ENCODE results near the gene TET3.

The TET3 gene

DNA sequence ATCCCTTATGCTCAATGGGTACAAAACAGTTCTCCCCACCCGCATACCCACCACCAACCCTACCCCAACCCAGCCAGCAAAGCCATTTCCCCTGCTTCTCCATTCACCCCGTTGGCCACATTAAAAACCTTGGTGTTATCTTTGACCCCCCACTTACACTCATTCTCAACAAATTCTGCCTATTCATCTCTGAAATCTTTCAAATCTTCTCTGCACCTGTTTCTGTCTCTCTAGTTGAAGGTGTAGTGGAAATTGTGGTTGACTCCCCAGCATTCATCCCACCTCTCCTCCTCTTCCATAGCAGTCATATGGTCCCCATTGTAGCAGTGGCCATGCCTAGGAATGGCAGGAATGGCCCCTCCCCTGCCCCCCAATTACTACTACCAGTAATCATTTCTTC lies 20.5 kb upstream of the TET3 start:
- DNase-seq (ENCODE audit: low read depth in 2 of 2), result no peak

GRCh38 chr2:73965053-73965452 lies 19.7 kb upstream of the TET3 start:
- DNase-seq (ENCODE audit: low read depth in 2 of 2), result no peak

- DNase-seq (ENCODE audit: low read depth in 2 of 2), result no peak
Measured at GRCh38 chr2:73968357-73968937, 16.3 kb upstream of the TET3 start.

- DNase-seq (ENCODE audit: low read depth in 2 of 2), result no peak
Measured at GRCh38 chr2:73969356-73969755, 15.4 kb upstream of the TET3 start.

DNA sequence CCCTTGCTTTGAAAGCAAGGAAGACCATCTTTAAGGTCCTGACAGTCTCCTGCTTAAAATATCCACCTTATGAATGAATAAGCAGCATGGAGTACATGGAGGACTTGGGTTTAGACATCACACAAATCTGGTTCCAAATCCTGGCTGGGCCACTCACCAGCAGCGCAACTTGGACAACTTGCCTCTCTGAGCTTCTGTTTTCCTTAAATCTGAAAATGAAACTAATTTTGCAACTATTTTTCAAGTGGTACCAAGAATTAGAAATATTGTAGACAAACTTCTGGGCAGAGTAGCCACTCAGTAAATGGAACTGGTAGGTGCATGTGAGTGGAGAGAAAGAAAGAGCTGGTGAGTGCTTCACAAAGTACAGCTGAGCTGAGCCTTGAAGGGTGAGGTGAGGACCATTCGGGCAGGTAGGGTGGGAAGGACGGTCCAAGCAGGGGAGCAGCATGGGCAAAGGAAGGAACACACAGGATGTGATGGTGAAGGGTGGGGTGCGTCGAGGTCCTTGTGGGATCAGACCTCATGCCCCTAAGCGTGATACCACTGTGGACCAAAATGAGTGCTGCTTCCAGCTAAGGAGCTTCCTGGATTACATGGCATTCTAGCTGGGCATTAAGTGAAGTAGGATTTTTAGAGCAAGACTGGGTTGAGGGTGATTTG lies 14.4 kb upstream of the TET3 start:
- no peak for DNase-seq (ENCODE audit: low read depth in 2 of 2)

DNA sequence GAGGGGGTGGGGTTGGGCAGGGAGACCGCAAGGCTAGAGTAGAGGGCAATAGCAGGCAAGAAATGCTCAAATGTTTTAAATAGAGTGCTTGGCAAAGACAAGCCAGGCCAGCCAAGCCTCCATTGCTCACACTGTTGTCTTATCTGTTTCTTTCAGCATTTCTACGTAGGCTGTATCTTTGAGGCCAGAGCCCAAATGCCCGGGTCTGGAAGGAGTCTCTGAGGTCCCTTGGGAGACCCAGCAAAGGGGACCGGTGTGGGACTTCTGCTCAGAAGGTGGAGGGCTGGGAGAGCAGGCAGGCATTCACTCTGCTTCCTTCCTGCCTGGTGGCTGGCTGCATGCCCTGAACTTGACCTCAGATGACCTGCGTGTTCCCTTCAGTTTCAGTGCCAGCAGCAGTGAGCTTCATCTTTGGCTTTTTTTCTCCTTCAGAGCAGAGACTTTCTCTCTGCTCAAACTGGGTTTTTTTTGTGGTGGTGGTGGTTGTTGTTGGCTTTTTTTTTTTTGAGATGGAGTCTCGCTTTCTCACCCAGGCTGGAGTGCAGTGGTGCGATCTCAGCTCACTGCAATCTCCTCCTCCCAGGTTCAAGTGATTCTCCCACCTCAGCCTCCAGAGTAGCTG lies 13.7 kb upstream of the TET3 start:
- DNase-seq (ENCODE audit: low read depth in 2 of 2), result no peak

DNA sequence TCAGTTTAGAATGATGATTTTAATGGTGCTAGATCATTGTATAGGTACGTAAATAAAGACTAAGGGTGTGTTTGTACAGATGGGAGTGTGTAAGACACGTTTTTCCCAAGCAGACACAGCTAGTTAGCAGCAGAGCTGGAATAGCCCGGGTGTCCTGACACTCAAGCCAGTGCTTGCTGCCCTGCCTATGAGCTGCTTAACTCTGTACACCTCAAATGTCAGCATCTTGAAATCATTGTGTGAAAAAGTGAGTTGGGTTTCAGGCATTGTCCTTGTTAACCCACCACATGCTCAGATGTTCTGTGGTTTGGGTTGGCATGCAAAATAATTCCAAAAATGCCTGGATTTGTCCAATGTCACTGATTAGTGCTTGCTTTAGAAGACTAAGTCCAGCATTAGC lies 13.0 kb upstream of the TET3 start:
- no peak for DNase-seq (ENCODE audit: low read depth in 2 of 2)

- DNase-seq (ENCODE audit: low read depth in 2 of 2), result no peak
Measured at GRCh38 chr2:73972846-73973245, 11.9 kb upstream of the TET3 start.

- no peak for DNase-seq (ENCODE audit: low read depth in 2 of 2)
Measured at GRCh38 chr2:73975731-73976130, 9.0 kb upstream of the TET3 start.

DNA sequence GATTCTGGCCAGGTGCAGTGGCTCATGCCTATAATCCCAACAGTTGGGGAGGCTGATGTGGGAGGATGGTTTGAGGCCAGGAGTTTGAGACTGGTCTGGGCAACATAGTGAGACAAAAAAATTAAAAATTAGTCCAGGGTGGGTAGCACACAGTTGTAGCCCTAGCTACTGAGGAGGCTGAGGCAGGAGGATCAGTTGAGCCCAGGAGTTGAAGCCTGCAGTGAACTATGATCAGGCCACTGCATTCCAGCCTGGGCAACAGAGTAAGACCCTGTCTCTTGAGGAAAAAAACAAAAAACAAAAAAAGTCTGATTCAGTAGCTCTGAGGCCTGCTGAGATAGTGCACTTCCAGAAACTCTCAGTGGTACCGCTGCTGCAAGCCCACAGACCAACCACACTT lies 7.9 kb upstream of the TET3 start:
- DNase-seq (ENCODE audit: low read depth in 2 of 2), result no peak

DNA sequence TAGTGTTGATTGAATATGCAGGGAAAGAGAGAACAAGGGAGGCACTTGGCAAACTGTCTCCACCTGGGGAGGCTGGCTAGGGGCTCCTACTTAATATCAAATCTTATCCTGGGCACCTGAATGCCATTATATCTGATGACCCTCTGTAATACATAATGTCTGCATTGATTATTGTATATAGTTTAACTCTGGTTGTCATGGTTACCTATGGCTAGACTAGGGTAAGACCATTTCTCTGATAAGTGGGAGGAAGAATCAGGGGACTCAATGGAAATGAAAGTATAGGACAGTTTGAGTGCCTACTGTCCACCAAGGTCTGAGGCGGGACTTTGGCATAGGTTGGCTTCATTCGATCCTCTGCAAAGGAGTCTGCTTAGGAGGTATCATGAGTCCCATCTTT lies 7.2 kb upstream of the TET3 start:
- DNase-seq (ENCODE audit: low read depth in 2 of 2), result no peak

- DNase-seq (ENCODE audit: low read depth in 2 of 2), result peak in 1 of 2 donors; percentile 55
Measured at GRCh38 chr2:73979021-73979420, 5.7 kb upstream of the TET3 start.

DNA sequence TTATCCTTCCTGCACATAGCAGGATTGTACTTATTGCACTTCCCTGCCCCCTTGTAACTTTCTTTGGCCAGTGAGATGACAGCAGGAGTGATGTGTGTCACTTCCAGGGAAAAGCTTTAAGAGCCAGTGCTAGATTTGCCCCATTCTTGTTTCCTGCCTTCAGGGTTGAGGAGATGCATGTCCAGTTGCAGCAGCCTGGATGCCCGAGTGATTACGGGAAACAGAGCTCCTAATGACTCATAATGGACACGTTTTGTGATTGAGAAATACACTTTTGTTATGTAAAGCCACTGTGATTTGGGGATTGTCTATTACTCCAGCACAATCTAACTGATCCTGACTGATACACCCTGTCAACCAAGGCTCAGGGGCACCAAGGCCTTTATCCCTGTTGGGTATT lies 5.0 kb upstream of the TET3 start:
- DNase-seq (ENCODE audit: low read depth in 2 of 2), result no peak

DNA sequence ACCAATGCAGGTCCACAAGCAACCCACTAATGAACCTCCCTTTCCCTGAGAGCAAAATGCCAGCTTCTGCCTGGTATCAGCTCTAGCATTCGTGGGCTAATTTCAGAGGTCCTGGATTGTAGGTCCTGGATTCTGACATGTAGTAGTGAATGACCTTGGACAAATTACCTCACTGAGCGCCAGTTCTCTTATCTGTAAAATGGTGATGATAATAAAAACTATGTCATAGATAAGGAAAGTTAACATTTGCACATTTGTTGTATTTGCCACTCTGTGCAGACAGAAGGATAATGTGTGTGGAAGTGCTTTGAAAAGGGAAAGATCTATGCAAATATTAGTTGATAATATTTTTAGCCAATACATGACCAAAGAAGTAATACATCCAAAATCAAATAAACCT lies 4.1 kb upstream of the TET3 start:
- DNase-seq (ENCODE audit: low read depth in 2 of 2), result no peak

GRCh38 chr2:73981081-73982001 lies 3.4 kb upstream of the TET3 start:
- DNase-seq (ENCODE audit: low read depth in 2 of 2), result no peak

DNA sequence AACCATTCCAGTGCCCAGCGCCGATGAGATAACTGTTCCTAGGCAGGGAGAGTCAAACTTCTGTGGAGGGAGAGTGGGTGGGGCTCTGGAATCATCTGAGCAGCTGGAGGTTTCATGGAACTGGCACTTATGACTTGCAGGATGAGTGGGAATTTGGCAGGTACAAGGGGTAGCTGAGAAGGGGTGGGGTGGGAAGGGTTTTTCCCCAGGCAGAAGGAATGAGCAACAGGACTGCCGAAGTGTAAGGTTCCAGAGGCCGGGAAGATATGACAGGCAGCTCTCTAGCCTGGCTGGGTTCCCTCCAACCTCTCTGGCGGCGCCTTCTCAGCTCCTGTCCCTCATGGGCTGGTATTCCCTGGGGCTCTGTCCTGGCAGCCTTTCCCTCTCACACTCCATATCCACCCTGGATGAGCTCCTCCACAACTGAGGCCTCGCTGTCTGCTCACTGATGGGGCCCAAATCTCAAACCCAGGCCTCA lies 2.5 kb upstream of the TET3 start:
- no peak for DNase-seq (ENCODE audit: low read depth in 2 of 2)

DNA sequence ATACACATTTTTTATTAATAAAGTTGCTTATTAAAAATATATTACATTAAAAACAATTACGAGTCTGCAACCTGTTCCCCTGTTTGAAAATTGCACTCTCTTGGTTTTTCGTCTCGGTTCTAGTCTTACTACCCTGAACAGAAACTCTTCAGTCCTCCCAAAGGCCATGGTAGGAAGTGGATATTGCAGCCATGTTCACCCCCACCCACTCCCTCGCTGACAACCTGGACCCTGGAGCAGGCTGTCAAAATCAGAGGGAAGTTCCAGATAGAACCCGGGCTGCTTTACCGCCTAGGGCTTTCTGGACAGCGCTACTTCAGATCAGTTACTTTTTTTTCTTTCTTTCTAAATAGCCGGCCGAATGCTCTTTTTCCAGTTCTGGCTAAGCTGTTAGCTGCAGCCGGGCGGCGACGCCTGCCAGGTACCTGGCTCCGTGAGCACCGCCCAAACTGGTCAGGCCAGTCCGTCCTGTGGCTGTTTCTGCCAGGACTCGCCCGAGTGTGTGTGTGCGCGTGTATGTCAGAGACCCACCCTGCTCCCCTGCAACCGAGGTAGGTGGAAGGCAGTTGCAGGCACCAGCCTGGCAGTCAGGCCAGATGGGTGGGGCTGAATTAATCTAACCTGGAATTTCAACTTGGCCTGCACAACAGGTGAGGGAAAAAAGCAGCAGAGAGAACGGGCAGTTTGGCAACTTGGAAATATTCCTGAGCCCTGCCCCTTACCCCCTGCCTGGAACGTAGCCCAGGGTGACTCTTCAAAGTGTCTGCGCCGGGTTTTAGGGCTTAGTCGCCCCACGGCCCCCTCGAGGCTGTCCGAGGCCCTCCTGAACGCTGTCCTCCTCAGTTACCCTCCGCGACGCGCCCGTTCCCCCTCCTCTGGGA lies 1.1 kb upstream of the TET3 start:
- no peak for DNase-seq (ENCODE audit: low read depth in 2 of 2)

- peak; percentile 61 for DNase-seq (ENCODE audit: low read depth in 2 of 2)
Measured at GRCh38 chr2:73984922-73985307, 205 bp downstream of the TET3 start.

DNA sequence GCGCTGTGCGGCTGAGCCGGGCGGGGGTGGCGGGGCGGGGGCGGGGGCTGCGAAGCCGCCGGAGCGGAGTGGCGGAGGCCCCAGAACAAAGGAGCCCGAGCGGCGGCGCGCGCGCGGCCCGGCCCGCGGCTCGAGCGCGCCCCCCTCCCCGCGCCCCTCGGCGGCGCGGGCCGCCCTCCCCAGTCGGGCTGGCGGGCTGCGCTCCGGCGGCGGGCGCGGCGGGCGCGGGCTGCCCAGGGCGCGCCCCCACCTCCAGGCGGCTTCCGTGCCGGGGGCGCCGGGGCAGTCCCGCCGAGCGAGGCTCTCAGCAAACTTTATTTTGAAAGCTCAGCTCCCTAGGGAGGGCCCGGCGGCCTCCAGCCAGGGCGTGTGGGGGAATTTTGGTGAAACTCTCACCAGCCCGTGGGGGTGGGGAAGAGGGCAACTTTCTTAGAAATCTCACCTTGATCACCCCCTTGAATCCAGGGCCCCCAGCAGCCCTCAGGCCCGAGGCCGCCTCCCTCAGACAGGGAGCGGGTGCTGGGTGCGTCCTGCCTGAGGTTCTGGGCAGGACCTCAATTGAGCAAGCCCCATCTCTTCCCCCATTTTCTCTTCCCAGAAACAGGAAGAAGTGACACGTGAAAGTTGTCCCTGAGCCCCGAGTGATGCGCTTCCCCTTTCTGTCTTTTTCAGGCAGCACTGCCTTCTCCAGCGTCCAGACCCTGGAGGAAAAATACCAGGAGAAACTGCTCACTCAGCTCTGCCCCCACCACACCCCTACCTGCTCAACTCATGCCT lies 786 bp downstream of the TET3 start:
- DNase-seq (ENCODE audit: low read depth in 2 of 2), result peak in 1 of 2 donors; percentile 56

DNA sequence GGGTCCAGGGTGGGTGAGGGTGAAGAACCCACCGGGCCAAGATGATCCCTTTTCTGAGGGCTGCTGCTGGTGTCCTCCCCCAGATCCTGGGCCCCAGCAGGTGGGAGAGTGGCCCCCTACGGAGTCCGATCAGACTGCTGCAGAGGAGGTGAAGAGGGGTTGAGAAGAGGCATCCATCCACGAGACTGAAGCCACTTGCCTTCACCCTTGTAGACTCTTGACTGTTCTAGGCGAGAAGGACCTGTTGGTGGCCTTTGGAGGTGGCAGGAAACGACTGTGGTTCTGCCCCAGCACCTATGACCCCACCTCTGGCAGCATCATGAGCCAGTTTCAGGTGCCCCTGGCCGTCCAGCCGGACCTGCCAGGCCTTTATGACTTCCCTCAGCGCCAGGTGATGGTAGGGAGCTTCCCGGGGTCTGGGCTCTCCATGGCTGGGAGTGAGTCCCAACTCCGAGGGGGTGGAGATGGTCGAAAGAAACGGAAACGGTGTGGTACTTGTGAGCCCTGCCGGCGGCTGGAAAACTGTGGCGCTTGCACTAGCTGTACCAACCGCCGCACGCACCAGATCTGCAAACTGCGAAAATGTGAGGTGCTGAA lies 1.5 kb downstream of the TET3 start:
- DNase-seq (ENCODE audit: low read depth in 2 of 2), result no peak
